SK-N-SH treated with all-trans-retinoic acid at 6 μM for 48 hours (cell line): Measurements from ENCODE around the gene G3BP2.

Experiments
- PPARA ChIP-seq: fragments of 250-450 bp; sonication (Bioruptor Pico); IDR thresholded peaks from 2 replicates; pipeline ENCODE4 v1.5.0; 2020; ENCODE audit warnings: mild to moderate bottlenecking, borderline replicate concordance
- ZNF565 ChIP-seq: fragments of 450-650 bp; formaldehyde crosslinking; conservative IDR thresholded peaks from 2 replicates; pipeline ENCODE4 v1.5.0; 2020; ENCODE audit warnings: low read depth, mild to moderate bottlenecking, moderate library complexity

GRCh38 chr4:75685546-75686189 lies 12.5 kb upstream of the G3BP2 start:
- TF ChIP-seq PPARA (CRISPR knock-in tag), result no peak
- no peak for TF ChIP-seq ZNF565 (CRISPR knock-in tag)
